ENCODE results near the gene TSPAN3. TPM values are rescaled to one million over a fixed set of nuclear protein-coding genes. Genes with fewer than 3 reads are reported as not detected.
A peak's percentile ranks its signal among the peaks of the same experiment; 100 is the strongest.

TSPAN3 gene
- polyA plus RNA-seq, 1 donor, result 556 TPM

- WGBS (ENCODE audit: insufficient coverage, low lambda C conversion rate), result no CpG with 5 or more reads among the region's 2 CpGs
- H3K27me3 ChIP-seq (ENCODE audit: control insufficient read depth, insufficient read depth, low read length), result no peaks in the 10 kb centered on the region
- no peaks in the 10 kb centered on the region for H3K36me3 ChIP-seq (ENCODE audit: control insufficient read depth, insufficient read depth, low read length)
- no peak for DNase-seq
- H3K4me3 ChIP-seq (ENCODE audit: low read length), result no peak overlapping the region
- no peak overlapping the region for H3K27ac ChIP-seq (ENCODE audit: low read length)
- H3K9me3 ChIP-seq (ENCODE audit: control insufficient read depth, low read depth, low read length), result no peaks in the 10 kb centered on the region
- H3K4me1 ChIP-seq (ENCODE audit: control insufficient read depth, insufficient read depth, low read length), result peaks cover 10% of the 10 kb centered on the region
Measured at GRCh38 chr15:77087213-77087612, 16.3 kb upstream of the TSPAN3 start.

- Histone ChIP-seq H3K27me3 (ENCODE audit: control insufficient read depth, insufficient read depth, low read length) (no peaks in the 10 kb centered on the region), H3K4me3 (ENCODE audit: low read length) (no peak overlapping the region), H3K4me1 (ENCODE audit: control insufficient read depth, insufficient read depth, low read length) (peaks cover 10% of the 10 kb centered on the region), H3K27ac (ENCODE audit: low read length) (no peak overlapping the region), H3K36me3 (ENCODE audit: control insufficient read depth, insufficient read depth, low read length) (no peaks in the 10 kb centered on the region), H3K9me3 (ENCODE audit: control insufficient read depth, low read depth, low read length) (no peaks in the 10 kb centered on the region)
- no CpG with 5 or more reads among the region's 2 CpGs for WGBS (ENCODE audit: insufficient coverage, low lambda C conversion rate)
- DNase-seq, result no peak
Measured at GRCh38 chr15:77085297-77085696, 14.4 kb upstream of the TSPAN3 start.

GRCh38 chr15:77084436-77084835 is 13.5 kb upstream of the TSPAN3 start:
- WGBS (ENCODE audit: insufficient coverage, low lambda C conversion rate), result no CpG with 5 or more reads among the region's 8 CpGs
- no peak overlapping the region for H3K27ac ChIP-seq (ENCODE audit: low read length)
- H3K36me3 ChIP-seq (ENCODE audit: control insufficient read depth, insufficient read depth, low read length), result no peaks in the 10 kb centered on the region
- H3K27me3 ChIP-seq (ENCODE audit: control insufficient read depth, insufficient read depth, low read length), result no peaks in the 10 kb centered on the region
- no peak for DNase-seq
- H3K4me3 ChIP-seq (ENCODE audit: low read length), result no peak overlapping the region
- H3K9me3 ChIP-seq (ENCODE audit: control insufficient read depth, low read depth, low read length), result no peaks in the 10 kb centered on the region
- H3K4me1 ChIP-seq (ENCODE audit: control insufficient read depth, insufficient read depth, low read length), result peaks cover 10% of the 10 kb centered on the region

- WGBS (ENCODE audit: insufficient coverage, low lambda C conversion rate), result no CpG with 5 or more reads among the region's 21 CpGs
- Histone ChIP-seq H3K36me3 (ENCODE audit: control insufficient read depth, insufficient read depth, low read length) (no peaks in the 10 kb centered on the region), H3K9me3 (ENCODE audit: control insufficient read depth, low read depth, low read length) (no peaks in the 10 kb centered on the region), H3K4me3 (ENCODE audit: low read length) (peak overlapping the region; percentile 31), H3K4me1 (ENCODE audit: control insufficient read depth, insufficient read depth, low read length) (peaks cover 10% of the 10 kb centered on the region), H3K27me3 (ENCODE audit: control insufficient read depth, insufficient read depth, low read length) (no peaks in the 10 kb centered on the region), H3K27ac (ENCODE audit: low read length) (no peak overlapping the region)
- peak; percentile 55 to 82 for DNase-seq
Measured at GRCh38 chr15:77083381-77084160, 12.7 kb upstream of the TSPAN3 start.

- Histone ChIP-seq H3K27ac (ENCODE audit: low read length) (no peak overlapping the region), H3K9me3 (ENCODE audit: control insufficient read depth, low read depth, low read length) (no peaks in the 10 kb centered on the region), H3K27me3 (ENCODE audit: control insufficient read depth, insufficient read depth, low read length) (no peaks in the 10 kb centered on the region), H3K36me3 (ENCODE audit: control insufficient read depth, insufficient read depth, low read length) (no peaks in the 10 kb centered on the region), H3K4me3 (ENCODE audit: low read length) (no peak overlapping the region), H3K4me1 (ENCODE audit: control insufficient read depth, insufficient read depth, low read length) (peaks cover 10% of the 10 kb centered on the region)
- DNase-seq, result no peak
- WGBS (ENCODE audit: insufficient coverage, low lambda C conversion rate), result no CpG with 5 or more reads among the region's 5 CpGs
Measured at GRCh38 chr15:77081971-77082370, 11.1 kb upstream of the TSPAN3 start.

GRCh38 chr15:77076323-77076915 is 5.5 kb upstream of the TSPAN3 start:
- WGBS (ENCODE audit: insufficient coverage, low lambda C conversion rate), result 100% methylated on average over 1 of the region's 4 CpGs
- peaks cover under 1% of the 10 kb centered on the region for H3K4me1 ChIP-seq (ENCODE audit: control insufficient read depth, insufficient read depth, low read length)
- H3K27ac ChIP-seq (ENCODE audit: low read length), result no peak overlapping the region
- no peaks in the 10 kb centered on the region for H3K27me3 ChIP-seq (ENCODE audit: control insufficient read depth, insufficient read depth, low read length)
- H3K36me3 ChIP-seq (ENCODE audit: control insufficient read depth, insufficient read depth, low read length), result no peaks in the 10 kb centered on the region
- no peaks in the 10 kb centered on the region for H3K9me3 ChIP-seq (ENCODE audit: control insufficient read depth, low read depth, low read length)
- H3K4me3 ChIP-seq (ENCODE audit: low read length), result no peak overlapping the region
- DNase-seq, result no peak

- Histone ChIP-seq H3K4me1 (ENCODE audit: control insufficient read depth, insufficient read depth, low read length) (peaks cover 4% of the 10 kb centered on the region), H3K4me3 (ENCODE audit: low read length) (no peak overlapping the region), H3K36me3 (ENCODE audit: control insufficient read depth, insufficient read depth, low read length) (no peaks in the 10 kb centered on the region), H3K27me3 (ENCODE audit: control insufficient read depth, insufficient read depth, low read length) (no peaks in the 10 kb centered on the region), H3K9me3 (ENCODE audit: control insufficient read depth, low read depth, low read length) (no peaks in the 10 kb centered on the region), H3K27ac (ENCODE audit: low read length) (no peak overlapping the region)
- DNase-seq, result no peak
- WGBS (ENCODE audit: insufficient coverage, low lambda C conversion rate), result 100% methylated on average over 1 of the region's 9 CpGs
Measured at GRCh38 chr15:77075528-77075927, 4.6 kb upstream of the TSPAN3 start.

- Histone ChIP-seq H3K27ac (ENCODE audit: low read length) (no peak overlapping the region), H3K36me3 (ENCODE audit: control insufficient read depth, insufficient read depth, low read length) (no peaks in the 10 kb centered on the region), H3K4me3 (ENCODE audit: low read length) (no peak overlapping the region), H3K9me3 (ENCODE audit: control insufficient read depth, low read depth, low read length) (no peaks in the 10 kb centered on the region), H3K27me3 (ENCODE audit: control insufficient read depth, insufficient read depth, low read length) (no peaks in the 10 kb centered on the region), H3K4me1 (ENCODE audit: control insufficient read depth, insufficient read depth, low read length) (peaks cover 4% of the 10 kb centered on the region)
- no CpG with 5 or more reads among the region's 2 CpGs for WGBS (ENCODE audit: insufficient coverage, low lambda C conversion rate)
- DNase-seq, result no peak
Measured at GRCh38 chr15:77074350-77074749, 3.4 kb upstream of the TSPAN3 start.

GRCh38 chr15:77071305-77072223 is 655 bp upstream of the TSPAN3 start:
- peaks cover 23% of the 10 kb centered on the region for H3K4me1 ChIP-seq (ENCODE audit: control insufficient read depth, insufficient read depth, low read length)
- no peaks in the 10 kb centered on the region for H3K9me3 ChIP-seq (ENCODE audit: control insufficient read depth, low read depth, low read length)

GRCh38 chr15:77070180-77070494 is 772 bp downstream of the TSPAN3 start:
- Histone ChIP-seq H3K4me3 (ENCODE audit: low read length) (peak overlapping the region; percentile 72), H3K27ac (ENCODE audit: low read length) (peak overlapping the region; percentile 98), H3K36me3 (ENCODE audit: control insufficient read depth, insufficient read depth, low read length) (no peaks in the 10 kb centered on the region), H3K4me1 (ENCODE audit: control insufficient read depth, insufficient read depth, low read length) (peaks cover 36% of the 10 kb centered on the region), H3K27me3 (ENCODE audit: control insufficient read depth, insufficient read depth, low read length) (no peaks in the 10 kb centered on the region), H3K9me3 (ENCODE audit: control insufficient read depth, low read depth, low read length) (no peaks in the 10 kb centered on the region)
- DNase-seq, result peak in 1 of 2 donors; percentile 14
- WGBS (ENCODE audit: insufficient coverage, low lambda C conversion rate), result no CpG with 5 or more reads among the region's 18 CpGs

More at GRCh38 chr15:77071305-77072223, 655 bp upstream of the TSPAN3 start:
- no peaks in the 10 kb centered on the region for H3K27me3 ChIP-seq (ENCODE audit: control insufficient read depth, insufficient read depth, low read length)
- DNase-seq, result no peak
- H3K36me3 ChIP-seq (ENCODE audit: control insufficient read depth, insufficient read depth, low read length), result no peaks in the 10 kb centered on the region
- 77% methylated on average over 7 of the region's 15 CpGs for WGBS (ENCODE audit: insufficient coverage, low lambda C conversion rate)
- peak overlapping the region; percentile 72 for H3K4me3 ChIP-seq (ENCODE audit: low read length)
- H3K27ac ChIP-seq (ENCODE audit: low read length), result peak overlapping the region; percentile 51

Data from large intestine (tissue), 3 donors.